Uterus (tissue), 4 donors: ENCODE data around the gene GJA8. TPM values are rescaled to one million over a fixed set of nuclear protein-coding genes. Genes with fewer than 3 reads are reported as not detected.

Experiments
- DNase-seq, 2 donors: peaks; one replicate each; pipeline ENCODE4 v3.0.0-alpha.2; 2019 to 2020
- H3K27ac ChIP-seq, 2 donors: fragments of 200-600 bp; sonication (generic); 1 replicate in 1 of 2; 2 replicates in 1 of 2; pipeline ENCODE4 v1.5.1; 2016 to 2018
- H3K27me3 ChIP-seq, 2 donors: fragments of 200-600 bp; sonication (generic); one replicate each; pipeline ENCODE4 v1.5.1; 2018 to 2019; ENCODE audit warnings: control low read depth in 1 of 2
- H3K36me3 ChIP-seq, 2 donors: fragments of 200-600 bp; sonication (generic); one replicate each; pipeline ENCODE4 v1.5.1; 2019; ENCODE audit warnings: control low read depth in 1 of 2
- H3K4me1 ChIP-seq, 2 donors: fragments of 200-600 bp; sonication (generic); one replicate each; pipeline ENCODE4 v1.5.1; 2018 to 2019; ENCODE audit warnings: control low read depth in 1 of 2
- H3K4me3 ChIP-seq, 2 donors: fragments of 200-600 bp; sonication (generic); 1 replicate in 1 of 2; 2 replicates in 1 of 2; pipeline ENCODE4 v1.5.1; 2018 to 2019; ENCODE audit warnings: mild to moderate bottlenecking in 1 of 2
- H3K9me3 ChIP-seq, 2 donors: fragments of 200-600 bp; sonication (generic); one replicate each; pipeline ENCODE4 v1.5.1; 2019; ENCODE audit warnings: control low read depth in 1 of 2
- CTCF ChIP-seq, 4 experiments: fragments of 200-600 bp in 2 of 4; fragments of 450-650 bp in 2 of 4; sonication (generic) in 2 of 4; IDR thresholded peaks; one replicate each; pipeline ENCODE4 v1.5.1; 2016 to 2019; ENCODE audit warnings: antibody characterized with exemption in 4 of 4, mild to moderate bottlenecking in 2 of 4, moderate library complexity in 1 of 4
- POLR2A ChIP-seq, 2 donors: fragments of 450-650 bp; IDR thresholded peaks; one replicate each; pipeline ENCODE4 v1.6.1; 2016; ENCODE audit warnings: antibody characterized with exemption in 2 of 2, mild to moderate bottlenecking in 1 of 2, moderate library complexity in 1 of 2
- intact Hi-C: fragments of 100-400 bp; cut with DNase I; formaldehyde crosslinking; loops from one replicate; pipeline ENCODE4 v1.15.1; 2023; ENCODE audit warnings: low total_unique reads
- total RNA-seq, 4 donors: library from RNA; depleted of rRNA in 3 of 4; stranded (reverse); fragments of >200 nt in 3 of 4; gene quantifications; one replicate each; pipeline versions ENCODE4 v1.1.0 to v1.2.4, GENCODE V29; 2014 to 2023
- donor health status: DM: yes; HTN: yes; CAD: no.

GJA8 gene
- total RNA-seq, 4 donors from 2014 or later, result not detected

GRCh38 chr1:147895123-147895522, 7.5 kb upstream of the GJA8 start:
- Histone ChIP-seq H3K9me3 (no peaks in the 10 kb centered on the region), H3K27me3 (no peaks in the 10 kb centered on the region), H3K4me3 (no peak overlapping the region), H3K4me1 (no peaks in the 10 kb centered on the region), H3K36me3 (no peaks in the 10 kb centered on the region), H3K27ac (no peak overlapping the region)
- TF ChIP-seq POLR2A (IDR thresholded peaks at IDR 0.05) (no peak), CTCF (IDR thresholded peaks at IDR 0.05) (no peak)
- intact Hi-C loops, result no loop called here
- no peak for DNase-seq

- intact Hi-C loops, result no loop called here
- no peaks in the 10 kb centered on the region for H3K27me3 ChIP-seq
- H3K9me3 ChIP-seq, result no peaks in the 10 kb centered on the region
- H3K4me3 ChIP-seq, result no peak overlapping the region
- H3K36me3 ChIP-seq, result no peaks in the 10 kb centered on the region
- TF ChIP-seq CTCF (IDR thresholded peaks at IDR 0.05) (no peak), POLR2A (IDR thresholded peaks at IDR 0.05) (no peak)
- no peak for DNase-seq
- H3K27ac ChIP-seq, result no peak overlapping the region
- H3K4me1 ChIP-seq, result no peaks in the 10 kb centered on the region
Measured at GRCh38 chr1:147897029-147897752, 5.4 kb upstream of the GJA8 start.

GRCh38 chr1:147897789-147898188, 4.8 kb upstream of the GJA8 start:
- Histone ChIP-seq H3K36me3 (no peaks in the 10 kb centered on the region), H3K27ac (no peak overlapping the region), H3K9me3 (no peaks in the 10 kb centered on the region), H3K4me3 (no peak overlapping the region), H3K4me1 (no peaks in the 10 kb centered on the region), H3K27me3 (no peaks in the 10 kb centered on the region)
- TF ChIP-seq POLR2A (IDR thresholded peaks at IDR 0.05) (no peak), CTCF (IDR thresholded peaks at IDR 0.05) (no peak)
- intact Hi-C loops, result no loop called here
- no peak for DNase-seq

GRCh38 chr1:147904726-147905125, 2.1 kb downstream of the GJA8 start:
- TF ChIP-seq POLR2A (IDR thresholded peaks at IDR 0.05) (no peak), CTCF (IDR thresholded peaks at IDR 0.05) (no peak)
- Histone ChIP-seq H3K4me1 (no peaks in the 10 kb centered on the region), H3K4me3 (no peak overlapping the region), H3K27me3 (no peaks in the 10 kb centered on the region), H3K9me3 (no peaks in the 10 kb centered on the region), H3K27ac (no peak overlapping the region), H3K36me3 (no peaks in the 10 kb centered on the region)
- intact Hi-C loops, result no loop called here
- no peak for DNase-seq

- no peak for DNase-seq
- intact Hi-C loops, result no loop called here
- no peaks in the 10 kb centered on the region for H3K9me3 ChIP-seq
- no peak overlapping the region for H3K27ac ChIP-seq
- no peaks in the 10 kb centered on the region for H3K27me3 ChIP-seq
- no peak overlapping the region for H3K4me3 ChIP-seq
- H3K36me3 ChIP-seq, result no peaks in the 10 kb centered on the region
- no peaks in the 10 kb centered on the region for H3K4me1 ChIP-seq
- TF ChIP-seq CTCF (IDR thresholded peaks at IDR 0.05), result no peak
- TF ChIP-seq POLR2A (IDR thresholded peaks at IDR 0.05), result no peak
Measured at GRCh38 chr1:147907786-147908509, 5.4 kb downstream of the GJA8 start.
